GM19468 (cell line): ENCODE measurements around the gene CLEC5A.
"Not testable (repeated sequence)": the region's sequence is repeated elsewhere in the genome, so short reads cannot be mapped to it uniquely, and the experiment has no call there.

Source experiments
- ATAC-seq: cut with Tn5 transposase; IDR thresholded peaks from one replicate; pipeline ENCODE4 v1.9.1; 2021; ENCODE audit warnings: mild to moderate bottlenecking, moderate library complexity, moderate number of reproducible peaks; ENCODE audit not compliant: unreplicated experiment; ENCODE audit errors: extremely low read depth

The CLEC5A gene

GRCh38 chr7:141946796-141947195 is at the start of gene CLEC5A:
CLEC5A (minus strand) TSS chr7:141946974; CDS start chr7:141946292, 682 bp downstream.
- no peak for ATAC-seq

DNA sequence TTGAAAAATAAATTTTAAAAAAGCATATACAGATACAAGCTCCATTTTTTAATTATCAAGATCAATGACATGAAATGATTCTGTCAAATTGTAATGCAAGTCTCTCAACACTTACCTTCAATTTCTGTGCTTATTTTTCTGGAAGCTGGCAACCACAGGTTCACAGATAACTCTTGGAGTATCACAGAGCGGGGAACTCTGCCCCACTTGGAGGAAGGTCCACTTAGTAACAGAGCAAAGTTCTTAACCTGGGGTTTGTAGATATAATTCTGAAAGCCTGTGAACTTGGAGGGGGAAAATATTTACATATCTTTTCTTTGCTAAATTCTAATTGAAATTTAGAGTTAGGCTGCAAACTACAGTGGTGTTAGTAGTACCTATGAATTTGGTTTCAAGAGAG is 46.6 kb upstream of the CLEC5A start:
- no peak for ATAC-seq

DNA sequence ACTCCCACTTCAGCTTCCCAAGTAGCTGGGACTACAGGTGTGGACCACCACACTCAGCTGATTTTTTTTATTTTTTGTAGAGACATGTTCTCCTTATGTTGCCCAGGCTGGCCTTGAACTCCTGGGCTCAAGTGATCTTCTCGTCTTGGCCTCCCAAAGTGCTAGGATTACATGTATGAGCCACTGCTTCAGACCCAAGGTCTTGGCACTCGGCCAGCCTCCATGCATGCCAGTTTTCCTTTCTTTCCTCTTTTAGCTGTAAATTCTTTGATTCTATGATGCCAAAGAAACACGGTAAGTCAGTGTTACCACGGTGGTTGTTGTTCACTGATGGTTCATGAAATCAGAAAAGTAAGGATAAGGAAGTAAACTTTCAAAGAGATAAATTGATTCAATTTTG is 45.9 kb upstream of the CLEC5A start:
- no peak for ATAC-seq

DNA sequence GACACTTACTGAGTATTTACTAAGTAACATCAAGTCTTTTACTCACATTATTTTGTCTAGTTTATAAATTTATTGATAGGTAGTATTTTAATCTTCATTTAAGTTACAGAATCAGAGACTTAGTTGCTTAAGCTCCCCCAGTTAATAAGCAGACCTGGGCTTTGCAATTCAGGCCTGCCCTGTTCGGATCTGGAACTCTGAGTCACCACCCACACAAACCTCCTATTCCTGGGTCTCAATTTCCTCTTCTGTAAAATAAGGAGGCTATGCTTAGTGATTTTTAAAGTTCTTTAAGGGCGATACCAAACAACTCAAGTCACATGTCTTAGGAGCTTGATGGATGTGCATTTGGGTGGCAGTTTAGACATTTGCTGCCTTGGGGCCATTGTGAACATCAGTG is 45.4 kb upstream of the CLEC5A start:
- no peak for ATAC-seq

DNA sequence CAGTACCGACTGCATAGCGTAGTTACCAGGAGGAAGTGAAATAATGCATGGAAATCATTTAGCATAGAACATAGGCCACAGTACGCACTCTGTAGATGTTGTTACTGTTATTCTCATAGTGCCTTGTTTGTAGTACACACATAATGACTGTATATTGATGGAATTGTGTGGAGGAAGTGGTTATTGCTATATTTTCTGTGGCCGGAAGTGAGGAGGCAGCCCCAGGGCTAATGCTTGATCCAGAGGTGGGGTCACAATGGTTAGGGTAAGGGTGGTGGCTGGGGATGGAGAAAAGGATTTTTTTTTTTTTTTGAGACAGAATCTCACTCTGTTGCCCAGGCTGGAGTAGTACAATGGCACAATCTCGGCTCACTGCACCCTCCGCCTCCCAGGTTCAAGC is 44.4 kb upstream of the CLEC5A start:
- no peak for ATAC-seq

DNA sequence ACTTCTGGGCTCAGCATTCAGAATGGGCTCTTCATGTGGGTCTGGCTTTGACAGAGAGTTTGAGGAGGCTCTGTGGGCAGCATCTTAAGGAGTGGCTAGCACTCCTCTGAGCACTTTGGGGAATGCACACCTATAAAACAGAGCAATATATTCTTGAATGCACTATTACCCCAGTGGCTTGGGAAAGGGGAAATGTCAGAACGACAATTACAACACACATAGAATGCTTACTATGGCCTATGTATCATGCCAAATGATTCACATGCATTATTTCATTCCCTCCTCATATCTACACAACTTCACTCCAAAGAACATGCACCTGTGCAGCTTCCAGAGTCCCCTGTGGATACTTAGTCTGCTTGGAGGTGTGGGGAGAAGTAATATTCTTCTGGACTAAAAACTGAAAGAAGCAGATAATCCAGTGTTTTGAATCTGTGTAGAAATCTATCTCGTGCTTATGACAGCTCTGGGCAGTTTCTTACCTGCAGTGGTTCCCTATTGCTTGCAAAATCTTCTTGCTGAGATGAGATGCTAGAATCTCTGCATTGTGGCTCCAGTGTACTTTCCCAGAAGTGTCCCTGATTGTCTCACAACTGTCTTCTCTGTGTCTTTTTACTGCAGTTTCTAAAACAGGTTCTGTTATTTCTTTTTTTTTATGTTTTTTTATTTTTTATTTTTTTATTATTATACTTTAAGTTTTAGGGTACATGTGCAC is 43.4 kb upstream of the CLEC5A start:
- ATAC-seq = no peak

GRCh38 chr7:141987803-141988202 is 41.0 kb upstream of the CLEC5A start:
- ATAC-seq = not testable (repeated sequence)

- ATAC-seq = no peak
Observed at GRCh38 chr7:141986923-141987322, 40.1 kb upstream of the CLEC5A start.

- not testable (repeated sequence) for ATAC-seq
Observed at GRCh38 chr7:141985926-141986325, 39.2 kb upstream of the CLEC5A start.

DNA sequence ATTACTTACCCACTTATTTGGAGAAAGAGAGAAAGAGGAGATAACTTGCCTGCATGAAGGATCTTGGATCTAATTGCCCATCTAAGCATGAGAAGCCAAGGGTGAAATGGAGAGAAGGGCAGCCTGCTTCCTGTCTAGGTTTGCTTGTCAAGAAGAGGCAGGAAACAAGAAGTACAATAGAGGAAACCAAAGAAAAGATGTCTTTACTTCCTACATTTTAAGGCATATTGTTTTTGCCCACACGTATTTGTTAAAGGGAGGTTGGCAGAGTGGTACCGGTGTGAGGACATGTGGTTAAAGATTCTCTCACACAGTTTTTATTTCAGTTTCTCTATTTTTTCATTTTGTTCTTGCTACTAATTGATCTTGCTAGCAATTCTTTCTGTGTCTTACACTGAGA is 32.8 kb upstream of the CLEC5A start:
- no peak for ATAC-seq

DNA sequence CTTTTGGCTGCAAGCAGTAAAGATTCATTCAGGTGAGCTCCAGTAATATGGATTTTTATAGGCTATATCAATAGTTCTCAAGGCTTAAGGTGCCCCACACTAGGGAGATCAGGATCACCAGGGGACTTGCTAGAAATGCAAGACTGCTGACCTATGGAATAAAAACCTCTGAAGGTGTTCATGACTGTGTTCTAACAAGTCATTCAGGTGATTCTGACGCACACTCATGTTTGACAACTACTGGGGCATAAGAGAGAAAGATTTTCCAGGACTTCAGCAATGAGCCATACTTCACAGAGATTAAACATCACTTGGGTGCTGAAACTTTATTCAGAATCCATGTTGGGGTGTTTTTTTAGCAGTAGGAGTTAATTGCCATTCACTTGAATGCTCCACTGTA is 31.6 kb upstream of the CLEC5A start:
- ATAC-seq = no peak

GRCh38 chr7:141976524-141977245 is 29.9 kb upstream of the CLEC5A start:
- ATAC-seq = no peak

DNA sequence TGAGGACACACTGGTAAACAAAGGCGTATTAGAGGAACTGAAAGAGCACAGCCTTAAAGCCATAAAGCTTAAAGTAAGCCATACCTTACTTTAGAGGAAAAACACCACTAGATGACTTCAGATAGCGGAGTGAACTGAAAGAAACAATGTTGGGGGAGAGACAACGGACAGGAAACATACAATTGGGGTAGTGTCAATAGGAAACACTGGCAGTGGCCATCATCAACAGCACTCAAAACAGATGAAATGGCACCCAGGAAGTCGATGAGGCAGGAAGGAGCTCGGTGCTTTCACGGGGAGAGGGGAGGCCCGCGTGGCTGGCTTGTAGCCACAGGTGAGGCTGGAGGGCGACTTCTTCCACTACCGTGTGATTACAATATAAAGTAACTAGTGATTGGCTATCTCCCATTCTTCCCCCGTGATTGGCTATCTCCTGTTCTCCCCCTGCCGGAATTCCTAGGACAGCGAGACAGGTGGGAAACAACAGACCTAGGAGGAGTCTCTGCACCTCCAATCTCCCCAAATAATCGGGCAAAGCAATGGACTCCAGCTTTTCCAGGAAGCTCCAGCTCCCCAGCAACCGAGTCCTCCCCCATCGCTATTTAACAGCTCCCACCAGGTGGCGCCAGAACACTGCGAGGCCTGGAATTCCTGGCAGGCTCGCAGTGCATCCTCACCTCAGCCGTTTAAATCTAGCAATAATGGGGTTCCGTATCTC is 29.2 kb upstream of the CLEC5A start:
- peak; percentile 43 for ATAC-seq

- no peak for ATAC-seq
Observed at GRCh38 chr7:141974831-141975230, 28.1 kb upstream of the CLEC5A start.

GRCh38 chr7:141973673-141974072 is 26.9 kb upstream of the CLEC5A start, which contains the start of gene TAS2R38:
TAS2R38 (minus strand) TSS chr7:141973773; CDS start chr7:141973689, 84 bp downstream.
- ATAC-seq = no peak

DNA sequence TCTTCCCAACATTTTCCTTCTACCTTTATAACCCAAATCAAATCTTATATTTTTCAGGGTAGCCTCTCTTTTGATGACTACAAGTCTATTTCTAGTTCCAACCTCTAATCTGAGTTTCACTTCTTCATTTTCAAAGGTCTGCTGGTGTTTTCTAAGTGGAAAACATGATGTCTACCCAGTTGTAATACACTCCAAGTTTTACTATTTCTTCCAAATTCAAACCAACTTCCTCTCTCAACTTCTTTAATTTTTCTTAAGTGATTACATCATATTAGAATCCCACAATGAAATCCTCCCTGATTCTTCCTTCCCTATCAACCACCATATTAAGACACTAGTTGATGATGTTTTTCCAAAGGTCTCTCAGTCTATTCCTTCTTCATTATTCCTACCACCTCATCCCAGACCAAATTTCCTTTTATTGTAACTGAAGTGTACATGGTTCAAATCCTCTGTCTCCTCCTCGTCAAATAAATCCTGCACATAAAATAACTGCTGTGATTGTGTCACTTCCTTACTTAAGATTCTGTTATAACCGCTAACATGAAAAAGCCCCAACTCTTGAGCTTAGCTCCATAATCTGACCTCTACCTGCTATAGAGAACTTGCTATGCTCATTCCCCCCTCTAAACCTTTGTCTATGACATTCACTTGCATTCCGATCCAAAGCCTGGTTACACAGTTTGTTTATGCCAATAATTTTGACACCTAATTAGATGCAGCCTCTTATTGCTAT is 14.1 kb upstream of the CLEC5A start:
- ATAC-seq = no peak

DNA sequence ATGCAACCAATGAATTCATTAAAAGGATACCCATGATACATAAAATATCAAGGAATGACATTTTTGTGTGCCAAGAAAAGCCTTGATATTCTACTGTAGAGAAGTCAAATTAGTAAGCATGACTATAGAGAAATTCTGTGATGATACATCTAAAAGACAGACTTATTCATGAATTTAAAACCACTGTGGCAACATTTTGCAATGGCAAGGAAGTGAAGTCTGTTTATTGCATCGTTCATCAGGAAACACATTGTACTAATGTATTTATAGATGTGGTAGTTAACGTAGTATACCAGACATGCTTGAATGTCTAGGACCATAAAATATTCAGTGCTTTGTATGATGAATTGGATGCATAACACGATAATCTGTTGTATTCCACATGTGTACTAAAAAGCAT is 9.3 kb upstream of the CLEC5A start:
- ATAC-seq = no peak

DNA sequence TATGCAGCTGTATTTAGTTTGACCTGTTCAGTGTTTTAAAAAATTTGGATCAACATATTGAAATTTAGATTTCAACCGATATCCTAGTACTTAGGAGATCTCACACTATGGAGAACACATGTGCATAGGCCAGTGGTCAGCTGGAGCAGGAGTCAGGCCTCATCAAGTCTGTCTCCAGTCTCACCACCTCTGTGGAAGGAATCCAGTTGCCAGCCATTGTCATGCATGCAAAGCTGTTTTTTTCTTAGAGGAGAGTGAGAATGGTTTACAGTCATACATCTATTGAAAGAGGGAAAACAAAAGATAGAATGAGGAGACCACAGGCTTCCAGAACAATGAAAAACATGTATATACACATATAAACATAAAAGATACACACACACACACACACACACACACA is 7.6 kb upstream of the CLEC5A start:
- ATAC-seq = no peak

GRCh38 chr7:141952461-141952860 is 5.7 kb upstream of the CLEC5A start:
- no peak for ATAC-seq

DNA sequence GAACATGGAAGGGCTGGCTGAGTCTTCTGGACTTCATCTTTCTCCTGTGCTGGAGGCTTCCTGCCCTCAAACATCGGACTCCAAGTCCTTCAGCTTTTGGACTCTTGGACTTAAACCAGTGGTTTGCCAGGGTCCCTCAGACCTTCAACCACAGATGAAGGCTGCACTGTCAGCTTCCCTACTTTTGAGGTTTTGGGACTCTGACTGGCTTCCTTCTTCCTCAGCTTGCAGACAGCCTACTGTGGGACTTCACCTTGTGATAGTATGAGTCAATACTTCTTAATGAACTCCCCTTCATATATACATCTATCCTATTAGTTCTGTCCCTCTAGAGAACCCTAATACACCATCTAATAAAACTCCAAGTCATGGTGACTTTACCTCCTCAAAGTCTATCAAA is 4.0 kb upstream of the CLEC5A start:
- ATAC-seq = no peak
